22Rv1 (cell line): ENCODE data around the gene SYNGR1.

Experiments
- CTCF ChIP-seq: fragments of 450-650 bp; IDR thresholded peaks from 2 replicates; pipeline ENCODE4 v1.5.1; 2017; ENCODE audit warnings: mild to moderate bottlenecking
- ZFX ChIP-seq: fragments of 450-650 bp; IDR thresholded peaks from 2 replicates; pipeline ENCODE4 v1.6.1; 2017; ENCODE audit warnings: antibody characterized with exemption, borderline replicate concordance

GRCh38 chr22:39303892-39304671 lies 45.7 kb upstream of the SYNGR1 start:
- TF ChIP-seq CTCF (no peak), ZFX (no peak)
